Ammon's horn (tissue), 1 donor: ENCODE results near the gene CFAP58.

ENCODE experiments used
- DNase-seq: peaks from one replicate; pipeline ENCODE4 v3.0.0-alpha.2; 2016; ENCODE audit warnings: low spot score

CFAP58 gene, protein sequence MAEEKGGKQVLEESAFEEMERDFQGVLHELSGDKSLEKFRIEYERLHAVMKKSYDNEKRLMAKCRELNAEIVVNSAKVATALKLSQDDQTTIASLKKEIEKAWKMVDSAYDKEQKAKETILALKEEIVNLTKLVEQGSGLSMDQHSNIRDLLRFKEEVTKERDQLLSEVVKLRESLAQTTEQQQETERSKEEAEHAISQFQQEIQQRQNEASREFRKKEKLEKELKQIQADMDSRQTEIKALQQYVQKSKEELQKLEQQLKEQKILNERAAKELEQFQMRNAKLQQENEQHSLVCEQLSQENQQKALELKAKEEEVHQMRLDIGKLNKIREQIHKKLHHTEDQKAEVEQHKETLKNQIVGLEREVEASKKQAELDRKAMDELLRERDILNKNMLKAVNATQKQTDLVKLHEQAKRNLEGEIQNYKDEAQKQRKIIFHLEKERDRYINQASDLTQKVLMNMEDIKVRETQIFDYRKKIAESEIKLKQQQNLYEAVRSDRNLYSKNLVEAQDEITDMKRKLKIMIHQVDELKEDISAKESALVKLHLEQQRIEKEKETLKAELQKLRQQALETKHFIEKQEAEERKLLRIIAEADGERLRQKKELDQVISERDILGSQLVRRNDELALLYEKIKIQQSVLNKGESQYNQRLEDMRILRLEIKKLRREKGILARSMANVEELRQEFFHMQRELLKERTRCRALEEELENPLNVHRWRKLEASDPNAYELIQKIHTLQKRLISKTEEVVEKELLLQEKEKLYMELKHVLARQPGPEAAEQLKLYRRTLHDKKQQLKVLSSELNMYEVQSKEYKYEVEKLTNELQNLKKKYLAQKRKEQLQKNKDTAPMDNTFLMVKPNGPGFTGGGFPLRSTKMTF

DNA sequence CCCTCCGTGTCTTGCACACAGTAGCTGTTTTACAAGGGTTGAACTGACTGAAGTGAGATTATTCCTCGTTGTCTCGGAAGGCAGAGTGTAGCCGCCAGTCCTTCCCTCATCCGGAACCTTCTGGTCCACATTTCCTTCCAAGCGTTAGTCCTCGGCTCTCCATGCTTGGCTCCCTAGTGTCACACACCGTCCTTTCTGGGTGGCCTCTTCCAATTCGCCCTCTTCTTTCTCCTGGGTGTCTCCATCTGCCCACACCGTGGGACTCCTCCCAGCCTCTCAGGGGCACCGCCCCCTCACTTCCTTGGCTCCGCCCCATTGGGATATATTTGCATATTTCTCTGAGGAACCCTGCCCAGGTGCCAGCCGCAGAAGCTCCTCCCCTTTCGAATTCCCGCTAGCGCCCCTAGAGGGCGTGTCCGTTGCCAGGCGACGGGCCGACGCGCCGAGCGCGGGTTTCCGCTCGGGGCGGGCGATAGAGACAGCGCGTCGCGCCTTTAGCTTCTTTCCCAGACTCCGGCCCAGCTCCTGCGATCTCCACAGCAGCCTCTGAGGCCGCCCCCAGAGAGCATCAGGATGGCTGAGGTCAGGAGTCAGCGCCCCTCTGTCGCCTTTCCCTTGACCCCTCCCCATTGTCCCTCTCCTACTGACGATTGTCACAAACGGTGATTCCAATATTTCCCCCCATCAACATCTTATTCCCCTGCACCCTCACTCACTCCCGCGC, at the start of gene CFAP58:
TSS of gene CFAP58 (plus strand) at position 509 of the 724 bp plus-strand sequence. CDS start at position 574, 65 bp downstream.
- DNase-seq = peak; percentile 86

DNA sequence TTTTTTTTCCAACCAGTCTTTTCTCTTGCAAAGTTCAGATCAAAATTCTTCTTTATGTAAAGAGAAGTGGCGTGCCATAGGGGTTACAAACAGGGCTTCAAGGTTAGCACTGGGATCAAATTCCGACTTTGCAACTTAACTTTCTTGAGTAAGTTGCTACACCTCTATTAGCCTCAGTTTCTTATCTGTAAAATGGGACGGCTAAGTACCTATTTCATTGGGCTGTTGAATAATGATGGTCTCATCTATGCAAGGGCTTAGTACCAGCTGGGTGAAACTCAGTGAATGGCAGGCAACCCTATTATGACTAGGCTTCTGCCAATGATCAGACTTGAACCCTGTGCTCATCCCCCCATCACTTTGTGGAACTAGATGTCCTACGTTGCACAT, 49.3 kb upstream of the CFAP58 start:
- no peak for DNase-seq

GRCh38 chr10:104304927-104305326, 48.7 kb upstream of the CFAP58 start:
- DNase-seq = no peak

GRCh38 chr10:104306897-104307296, 46.7 kb upstream of the CFAP58 start:
- DNase-seq = no peak

DNA sequence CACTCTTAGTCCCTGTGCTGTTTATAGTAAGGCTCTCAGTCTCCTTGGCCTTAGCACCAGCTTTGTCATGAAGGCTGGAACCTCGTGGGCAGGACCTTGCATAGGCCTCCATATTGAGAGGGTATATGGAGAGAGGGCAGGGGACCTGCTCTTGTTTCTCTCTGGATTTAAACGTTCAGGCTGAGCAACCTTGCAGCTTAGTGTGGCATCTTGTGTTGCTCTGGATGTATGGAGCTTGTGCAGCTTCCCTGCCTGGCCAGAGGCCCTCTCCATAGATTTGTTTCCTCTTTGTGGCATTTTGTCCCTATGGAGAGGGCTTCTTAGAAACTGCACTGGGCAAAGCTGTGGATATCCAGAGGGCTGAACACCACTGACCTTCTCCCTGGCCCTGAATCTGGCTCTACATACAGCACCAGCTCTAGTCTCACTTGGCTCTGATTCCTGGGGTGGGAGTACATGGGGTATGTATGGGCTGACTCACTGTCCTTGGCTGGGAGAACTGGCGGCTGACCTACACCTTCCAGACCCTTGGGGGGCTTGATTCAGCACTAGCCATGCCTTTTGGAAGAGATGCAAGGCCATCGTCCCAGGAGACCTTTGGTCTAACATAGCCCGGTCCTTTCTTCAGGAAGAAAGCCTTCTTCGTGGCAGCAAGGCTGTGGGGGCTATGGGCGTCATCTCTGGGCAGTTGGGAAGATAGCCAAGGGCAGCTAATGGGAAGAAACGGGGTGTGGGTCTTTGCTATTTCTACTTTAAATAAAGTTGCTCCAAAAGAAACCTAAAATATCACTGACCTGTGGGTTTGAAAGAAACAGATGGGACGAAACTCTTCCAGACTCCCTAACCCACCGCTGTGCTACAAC, 45.8 kb upstream of the CFAP58 start:
- no peak for DNase-seq

DNA sequence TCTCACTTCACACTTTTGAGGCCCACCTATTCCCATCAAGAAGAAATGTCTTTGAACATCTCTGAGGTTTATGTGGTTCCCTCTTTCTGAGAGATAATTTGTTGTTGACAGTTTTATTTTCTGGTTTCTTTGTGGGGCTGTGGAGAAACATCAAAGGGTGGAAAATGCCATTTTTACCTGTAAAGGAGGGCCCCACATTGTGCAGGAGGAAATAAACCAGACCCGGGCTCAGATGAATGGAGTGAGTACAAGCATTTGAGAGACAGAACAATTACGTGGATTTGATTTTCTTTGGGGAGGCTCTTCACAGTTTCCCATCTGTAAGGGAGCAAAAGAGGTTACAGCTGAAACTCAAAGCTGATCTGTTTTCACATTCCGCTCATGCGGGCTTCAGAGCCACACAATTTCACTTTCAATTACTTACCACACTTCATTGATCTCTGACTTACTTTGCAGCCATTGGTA, 45.2 kb upstream of the CFAP58 start:
- DNase-seq = no peak

- DNase-seq = no peak
Observed at GRCh38 chr10:104309980-104310978, 43.4 kb upstream of the CFAP58 start.

- no peak for DNase-seq
Observed at GRCh38 chr10:104311184-104311720, 42.4 kb upstream of the CFAP58 start.

GRCh38 chr10:104314591-104315485, 38.8 kb upstream of the CFAP58 start:
- no peak for DNase-seq

DNA sequence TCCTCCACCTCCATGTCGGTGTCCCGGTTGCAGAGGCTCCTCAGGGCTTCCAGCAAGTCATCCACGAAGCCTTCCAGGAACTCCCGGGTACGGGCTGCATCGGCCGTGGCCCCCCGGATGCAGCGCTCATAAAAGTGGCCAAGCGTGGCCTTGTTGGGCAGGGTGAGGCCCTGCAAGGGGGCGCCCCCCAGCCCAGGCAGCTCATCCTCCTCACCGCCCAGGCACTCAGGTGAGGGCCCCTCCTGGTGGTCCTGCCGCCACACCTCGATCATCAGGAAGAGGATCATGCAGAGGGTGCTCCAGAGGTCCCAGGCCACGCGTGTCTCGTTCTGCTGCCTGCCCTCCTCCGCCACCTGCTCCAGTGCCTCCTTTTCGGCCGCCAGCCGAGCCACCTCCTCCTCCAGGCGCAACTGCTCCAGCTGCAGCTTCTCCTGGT, 38.1 kb upstream of the CFAP58 start:
- no peak for DNase-seq

DNA sequence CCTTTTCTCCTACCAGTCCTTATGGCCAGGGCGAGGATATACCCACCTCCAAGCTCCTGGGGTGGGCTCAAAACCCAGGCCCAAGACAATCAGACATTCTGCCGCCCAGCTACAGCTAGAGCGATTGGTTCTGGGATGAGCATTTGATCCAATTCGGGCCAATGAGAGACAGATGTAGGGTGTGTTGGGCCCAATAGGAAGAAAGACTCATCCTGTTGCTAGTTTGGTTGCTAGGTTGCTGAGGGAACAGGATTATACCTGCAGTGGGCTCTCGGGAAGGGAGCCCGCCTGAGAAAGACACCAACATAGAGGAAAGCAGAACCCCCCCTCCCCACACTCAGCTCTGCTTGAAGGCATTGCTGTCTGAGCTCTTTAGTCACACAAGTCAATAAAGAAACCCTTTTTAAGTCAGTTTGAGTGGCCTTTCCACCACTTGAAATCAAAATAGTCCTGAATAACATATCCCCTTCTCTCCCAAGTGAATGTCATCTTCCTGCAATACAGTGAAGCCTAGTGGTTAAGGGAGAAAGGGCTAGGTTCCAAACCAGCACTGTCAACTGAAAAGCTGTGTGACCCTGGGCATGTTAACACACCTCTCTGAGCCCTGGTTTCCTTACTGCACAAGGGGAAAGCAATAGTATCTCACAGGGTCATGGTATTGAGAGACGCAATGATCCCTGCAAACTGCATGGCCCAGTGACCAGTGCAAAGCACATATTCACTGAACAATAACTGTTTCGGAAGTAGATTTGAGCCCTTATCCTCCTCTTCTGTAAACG, 37.1 kb upstream of the CFAP58 start:
- DNase-seq = no peak

DNA sequence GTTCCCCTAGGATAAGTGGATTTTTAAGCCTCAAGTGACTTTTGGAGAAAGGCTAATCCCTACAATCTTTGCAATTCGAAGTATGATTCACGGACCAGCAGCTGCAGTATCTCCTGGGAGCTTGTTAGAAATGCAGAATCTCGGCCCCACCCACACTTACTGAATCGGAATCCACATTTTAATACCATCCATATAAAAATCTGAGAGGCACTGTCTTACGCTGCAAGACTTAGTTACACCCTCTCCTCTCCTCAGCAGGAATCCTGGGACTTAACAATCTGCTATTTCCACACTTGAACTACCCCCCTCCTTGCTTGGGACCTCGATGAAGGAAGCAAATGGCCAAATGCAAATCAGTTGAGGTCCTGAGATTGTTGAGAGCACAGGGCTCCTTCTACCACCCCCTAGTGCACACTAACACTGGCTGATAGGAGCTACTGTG, 36.3 kb upstream of the CFAP58 start:
- DNase-seq = no peak

DNA sequence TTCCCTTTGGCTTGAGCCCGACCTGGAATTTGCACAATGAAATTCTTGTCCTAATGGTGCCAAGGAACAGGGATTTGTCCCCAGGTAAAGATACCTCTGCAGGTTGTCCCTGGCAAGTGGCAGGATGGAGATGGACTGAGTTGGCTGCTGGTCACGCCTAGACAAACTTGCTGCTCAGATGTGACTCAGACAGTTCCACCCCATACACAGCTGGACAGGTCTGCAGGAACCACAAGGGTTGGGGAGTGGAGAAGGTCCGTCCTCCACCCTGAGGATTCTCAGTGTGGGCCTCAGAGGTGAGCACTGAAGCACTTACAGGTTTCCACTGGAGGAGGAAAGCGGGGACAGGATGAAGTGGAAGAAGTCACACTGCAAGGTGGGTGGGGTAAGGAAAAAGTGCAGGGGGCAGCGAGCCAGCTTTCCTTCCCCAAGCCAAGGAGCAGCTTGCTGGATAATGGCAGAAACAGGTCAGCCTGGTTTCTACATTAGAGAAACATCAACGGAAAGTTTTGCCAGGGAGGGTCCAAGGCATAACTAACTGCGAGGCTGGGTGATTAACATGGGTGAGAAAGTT, 35.8 kb upstream of the CFAP58 start:
- DNase-seq = no peak

GRCh38 chr10:104318326-104318725, 35.3 kb upstream of the CFAP58 start:
- DNase-seq = no peak

- no peak for DNase-seq
Observed at GRCh38 chr10:104318810-104319741, 34.6 kb upstream of the CFAP58 start.

DNA sequence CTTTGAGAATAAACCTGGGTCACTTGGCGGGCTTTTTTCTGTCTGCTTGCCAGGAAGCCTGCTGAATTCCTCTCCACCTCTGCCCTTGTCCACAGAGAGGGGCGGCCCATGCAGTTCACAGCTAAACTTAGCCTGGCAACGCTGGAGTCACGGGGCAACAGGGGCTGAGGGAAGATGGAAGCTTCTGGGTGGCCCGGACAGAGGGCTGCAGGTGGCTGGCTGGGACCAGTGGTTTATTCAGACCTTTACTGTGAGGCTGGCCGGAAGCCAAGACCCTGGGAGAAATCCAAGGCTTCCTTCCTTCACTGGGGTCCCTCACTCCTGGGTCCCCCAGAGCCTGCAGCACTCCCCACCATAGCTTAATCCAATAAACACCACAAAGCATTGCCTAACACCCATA, 32.4 kb upstream of the CFAP58 start:
- DNase-seq = no peak
